GM10266 (cell line): ENCODE results near the gene CAMTA1.
"Not testable (repeated sequence)": the region's sequence is repeated elsewhere in the genome, so short reads cannot be mapped to it uniquely, and the experiment has no call there.

Source experiments
- DNase-seq: peaks from one replicate; pipeline ENCODE4 v3.0.0; 2012; ENCODE audit errors: extremely low spot score
- CTCF ChIP-seq: IDR thresholded peaks from 2 replicates; pipeline ENCODE4 v1.5.1; 2012; ENCODE audit warnings: mild to moderate bottlenecking, low read depth; ENCODE audit not compliant: control insufficient read depth, insufficient read depth; ENCODE audit errors: missing control alignments

CAMTA1 gene

GRCh38 chr1:6832531-6833188 lies 47.4 kb downstream of the CAMTA1 start:
- TF ChIP-seq CTCF, result no peak
- DNase-seq, result no peak

- DNase-seq, result no peak
- TF ChIP-seq CTCF, result no peak
Observed at GRCh38 chr1:6833804-6834203, 48.5 kb downstream of the CAMTA1 start.

- no peak for TF ChIP-seq CTCF
Observed at GRCh38 chr1:6834366-6834765, 49.1 kb downstream of the CAMTA1 start.

GRCh38 chr1:6835139-6835538 lies 49.9 kb downstream of the CAMTA1 start:
- no peak for DNase-seq
- TF ChIP-seq CTCF, result no peak

More at GRCh38 chr1:6834366-6834765, 49.1 kb downstream of the CAMTA1 start:
- no peak for DNase-seq

GRCh38 chr1:6842301-6842700 lies 57.0 kb downstream of the CAMTA1 start:
- no peak for DNase-seq
- TF ChIP-seq CTCF, result no peak

GRCh38 chr1:6845786-6846185 lies 60.5 kb downstream of the CAMTA1 start:
- DNase-seq, result not testable (repeated sequence)

- TF ChIP-seq CTCF, result no peak
Observed at GRCh38 chr1:6848816-6849215, 63.6 kb downstream of the CAMTA1 start.

GRCh38 chr1:6850537-6850936 lies 65.3 kb downstream of the CAMTA1 start:
- no peak for DNase-seq
- TF ChIP-seq CTCF, result no peak

More at GRCh38 chr1:6848816-6849215, 63.6 kb downstream of the CAMTA1 start:
- DNase-seq, result no peak
